GM12873 (cell line): ENCODE results near the gene MIOX.

Experiments
- CTCF ChIP-seq: IDR thresholded peaks from 2 replicates; pipeline ENCODE4 v1.5.1; 2012; ENCODE audit warnings: low read depth, mild to moderate bottlenecking, moderate library complexity, low read length, control low read depth; ENCODE audit not compliant: insufficient read depth; ENCODE audit errors: missing control alignments

MIOX gene

GRCh38 chr22:50477923-50478322 is 8.7 kb upstream of the MIOX start:
- TF ChIP-seq CTCF, result no peak

- TF ChIP-seq CTCF, result no peak
Observed at GRCh38 chr22:50479721-50480120, 6.9 kb upstream of the MIOX start.

GRCh38 chr22:50481045-50481439 is 5.6 kb upstream of the MIOX start:
- no peak for TF ChIP-seq CTCF

- TF ChIP-seq CTCF, result no peak
Observed at GRCh38 chr22:50481440-50482106, 5.1 kb upstream of the MIOX start, which contains the start of gene ADM2. TSS of gene ADM2 (plus strand) at chr22:50481543. CDS start at chr22:50481848, 305 bp downstream.

GRCh38 chr22:50482107-50483074 is 4.3 kb upstream of the MIOX start:
- TF ChIP-seq CTCF, result no peak

GRCh38 chr22:50483106-50483505 is 3.6 kb upstream of the MIOX start:
- TF ChIP-seq CTCF, result no peak

- TF ChIP-seq CTCF, result no peak
Observed at GRCh38 chr22:50483556-50483955, 3.1 kb upstream of the MIOX start.
